Measurements from ENCODE around the gene TFF2.

Gene TFF2

GRCh38 chr21:42324896-42325295, 25.9 kb downstream of the TFF2 start:
- ChIA-PET POLR2A (interaction anchor here (0.5 kb wide), 1 partner anchor 38 kb away, joined by 3 read pairs; no protein-coding TSS in a partner anchor), CTCF (interaction anchor here (0.6 to 3.9 kb wide), 5 partner anchors 12 to 269 kb away, joined by 3 to 26 read pairs (median 5); no protein-coding TSS in a partner anchor)
- TF ChIP-seq HOXA7 (CRISPR knock-in tag; IDR thresholded peaks at IDR 0.05; ENCODE audit: borderline replicate concordance) (no peak), ZBTB44 (tag by site-specific recombination; IDR thresholded peaks at IDR 0.05) (no peak), KLF16 (tag by site-specific recombination; IDR thresholded peaks at IDR 0.05) (no peak), ZBTB21 (tag by site-specific recombination; IDR thresholded peaks at IDR 0.05) (no peak), GLI4 (tag by site-specific recombination; IDR thresholded peaks at IDR 0.05) (no peak), ZNF280C (tag by site-specific recombination; IDR thresholded peaks at IDR 0.05) (no peak), ZSCAN30 (tag by site-specific recombination; IDR thresholded peaks at IDR 0.05) (no peak), REPIN1 (tag by site-specific recombination; IDR thresholded peaks at IDR 0.05; ENCODE audit: low read depth) (no peak), ZNF433 (tag by site-specific recombination; IDR thresholded peaks at IDR 0.05; ENCODE audit: low read depth) (no peak), ZNF488 (tag by site-specific recombination; IDR thresholded peaks at IDR 0.05) (no peak), ZNF140 (tag by site-specific recombination; IDR thresholded peaks at IDR 0.05) (no peak), ZNF544 (tag by site-specific recombination; IDR thresholded peaks at IDR 0.05) (no peak), ZNF335 (tag by site-specific recombination; conservative IDR thresholded peaks at IDR 0.05) (no peak), ZBTB6 (tag by site-specific recombination; IDR thresholded peaks at IDR 0.05) (no peak)

GRCh38 chr21:42321845-42322244, 28.9 kb downstream of the TFF2 start:
- ChIA-PET CTCF (interaction anchor here (1.3 to 3.9 kb wide), 2 partner anchors 12 to 158 kb away, joined by 3 to 26 read pairs; no protein-coding TSS in a partner anchor), POLR2A (no interaction called here)
- Histone ChIP-seq H3K9me3 (ENCODE audit: control insufficient read depth, insufficient read depth, low read depth, low read length) (no peaks in the 10 kb centered on the region), H3K4me3 (ENCODE audit: low read depth, low read length) (no peak overlapping the region), H3K27ac (ENCODE audit: extremely low read depth, low read depth, low read length) (no peak overlapping the region), H3K4me1 (ENCODE audit: control insufficient read depth, insufficient read depth, low read length) (no peaks in the 10 kb centered on the region), H3K36me3 (ENCODE audit: control insufficient read depth in 2 of 2, insufficient read depth in 1 of 2, low read length in 2 of 2) (no peaks in the 10 kb centered on the region)
- TF ChIP-seq IKZF3 (tag by site-specific recombination; IDR thresholded peaks at IDR 0.05), result no peak
- no peak for TF ChIP-seq ZNF513 (tag by site-specific recombination; IDR thresholded peaks at IDR 0.05)
- no peak for TF ChIP-seq ZNF488 (tag by site-specific recombination; IDR thresholded peaks at IDR 0.05)
- no peak for TF ChIP-seq SP3 (tag by site-specific recombination; IDR thresholded peaks at IDR 0.05)
- no peak for TF ChIP-seq PRDM10 (tag by site-specific recombination; IDR thresholded peaks at IDR 0.05)
- TF ChIP-seq PRDM4 (tag by site-specific recombination; IDR thresholded peaks at IDR 0.05), result no peak

More at GRCh38 chr21:42324896-42325295, 25.9 kb downstream of the TFF2 start:
- Histone ChIP-seq H3K27ac (ENCODE audit: extremely low read depth, low read depth, low read length) (no peak overlapping the region), H3K36me3 (ENCODE audit: control insufficient read depth in 2 of 2, insufficient read depth in 1 of 2, low read length in 2 of 2) (no peaks in the 10 kb centered on the region), H3K4me1 (ENCODE audit: control insufficient read depth, insufficient read depth, low read length) (no peaks in the 10 kb centered on the region), H3K9me3 (ENCODE audit: control insufficient read depth, insufficient read depth, low read depth, low read length) (no peaks in the 10 kb centered on the region), H3K4me3 (ENCODE audit: low read depth, low read length) (no peak overlapping the region)

Measured in HEK293 (cell line).